GM19035 (cell line): Measurements from ENCODE around the gene DNA2.
A peak's percentile ranks its signal among the peaks of the same experiment; 100 is the strongest.
"Not testable (repeated sequence)": the region's sequence is repeated elsewhere in the genome, so short reads cannot be mapped to it uniquely, and the experiment has no call there.

Experiments
- ATAC-seq: cut with Tn5 transposase; IDR thresholded peaks from one replicate; pipeline ENCODE4 v1.9.1; 2021; ENCODE audit not compliant: unreplicated experiment

Gene DNA2, protein sequence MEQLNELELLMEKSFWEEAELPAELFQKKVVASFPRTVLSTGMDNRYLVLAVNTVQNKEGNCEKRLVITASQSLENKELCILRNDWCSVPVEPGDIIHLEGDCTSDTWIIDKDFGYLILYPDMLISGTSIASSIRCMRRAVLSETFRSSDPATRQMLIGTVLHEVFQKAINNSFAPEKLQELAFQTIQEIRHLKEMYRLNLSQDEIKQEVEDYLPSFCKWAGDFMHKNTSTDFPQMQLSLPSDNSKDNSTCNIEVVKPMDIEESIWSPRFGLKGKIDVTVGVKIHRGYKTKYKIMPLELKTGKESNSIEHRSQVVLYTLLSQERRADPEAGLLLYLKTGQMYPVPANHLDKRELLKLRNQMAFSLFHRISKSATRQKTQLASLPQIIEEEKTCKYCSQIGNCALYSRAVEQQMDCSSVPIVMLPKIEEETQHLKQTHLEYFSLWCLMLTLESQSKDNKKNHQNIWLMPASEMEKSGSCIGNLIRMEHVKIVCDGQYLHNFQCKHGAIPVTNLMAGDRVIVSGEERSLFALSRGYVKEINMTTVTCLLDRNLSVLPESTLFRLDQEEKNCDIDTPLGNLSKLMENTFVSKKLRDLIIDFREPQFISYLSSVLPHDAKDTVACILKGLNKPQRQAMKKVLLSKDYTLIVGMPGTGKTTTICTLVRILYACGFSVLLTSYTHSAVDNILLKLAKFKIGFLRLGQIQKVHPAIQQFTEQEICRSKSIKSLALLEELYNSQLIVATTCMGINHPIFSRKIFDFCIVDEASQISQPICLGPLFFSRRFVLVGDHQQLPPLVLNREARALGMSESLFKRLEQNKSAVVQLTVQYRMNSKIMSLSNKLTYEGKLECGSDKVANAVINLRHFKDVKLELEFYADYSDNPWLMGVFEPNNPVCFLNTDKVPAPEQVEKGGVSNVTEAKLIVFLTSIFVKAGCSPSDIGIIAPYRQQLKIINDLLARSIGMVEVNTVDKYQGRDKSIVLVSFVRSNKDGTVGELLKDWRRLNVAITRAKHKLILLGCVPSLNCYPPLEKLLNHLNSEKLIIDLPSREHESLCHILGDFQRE

GRCh38 chr10:68471586-68472408 is at the start of gene DNA2:
Gene DNA2 (minus strand): TSS chr10:68471973. CDS start chr10:68471864, 109 bp downstream.
- ATAC-seq = peak; percentile 85

GRCh38 chr10:68518609-68519008 is 46.8 kb upstream of the DNA2 start:
- not testable (repeated sequence) for ATAC-seq

DNA sequence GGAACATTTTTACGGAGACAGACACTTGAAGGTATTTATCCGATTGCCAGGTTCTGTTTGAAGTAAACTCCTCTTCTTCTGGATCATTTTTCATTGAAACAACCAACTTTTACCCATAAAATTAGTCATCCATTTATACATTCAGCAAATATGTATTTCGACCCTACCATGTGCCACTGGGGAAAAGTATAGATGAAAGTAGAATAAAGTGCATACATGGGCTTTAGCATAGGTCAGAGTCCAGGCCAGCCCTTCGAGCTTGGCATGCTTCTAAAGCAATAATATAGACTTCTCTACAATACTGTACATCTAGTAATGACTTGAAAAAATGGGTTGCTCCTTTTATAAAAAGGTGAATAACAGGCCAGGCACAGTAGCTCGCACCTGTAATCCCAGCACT is 45.4 kb upstream of the DNA2 start:
- no peak for ATAC-seq

GRCh38 chr10:68516766-68517165 is 45.0 kb upstream of the DNA2 start:
- ATAC-seq = no peak

GRCh38 chr10:68516216-68516615 is 44.4 kb upstream of the DNA2 start:
- not testable (repeated sequence) for ATAC-seq

DNA sequence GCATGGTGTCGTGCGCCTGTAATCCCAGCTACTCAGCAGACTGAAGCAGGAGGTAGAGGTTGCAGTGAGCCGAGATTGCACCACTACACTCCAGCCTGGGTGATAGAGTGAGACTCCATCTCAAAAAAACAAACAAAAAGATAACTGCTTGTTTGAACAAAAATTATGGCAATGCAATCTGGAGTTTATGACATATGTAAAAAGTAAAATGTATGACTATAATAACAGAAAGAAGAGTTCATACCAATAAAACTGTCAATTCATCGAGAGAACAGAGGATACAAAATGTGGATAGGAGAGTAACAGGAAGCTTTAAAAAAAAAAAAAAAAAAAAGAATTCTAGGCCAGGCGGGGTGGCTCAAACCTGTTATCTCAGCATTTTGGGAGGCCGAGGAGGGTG is 36.3 kb upstream of the DNA2 start:
- no peak for ATAC-seq

- ATAC-seq = no peak
These were observed 34.6 kb upstream of the DNA2 start for GRCh38 chr10:68506411-68506810.

- ATAC-seq = no peak
These were observed 31.1 kb upstream of the DNA2 start for GRCh38 chr10:68502846-68503245.

DNA sequence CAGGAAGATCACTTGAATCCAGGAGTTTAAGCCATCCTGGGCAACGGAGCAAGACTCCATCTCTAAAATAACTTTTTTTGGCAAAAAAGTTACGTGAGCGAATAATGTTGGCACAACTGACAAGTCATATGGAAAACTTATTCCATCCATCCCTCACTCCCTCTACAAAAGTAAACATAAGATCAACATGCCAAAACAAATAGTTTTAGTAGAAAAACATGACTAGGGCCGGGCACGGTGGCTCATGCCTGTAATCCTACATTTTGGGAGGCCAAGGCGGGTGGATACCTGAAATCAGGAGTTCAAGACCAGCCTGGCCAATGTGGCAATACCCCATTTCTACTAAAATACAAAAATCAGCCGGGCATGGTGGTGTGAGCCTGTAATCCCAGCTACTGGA is 29.9 kb upstream of the DNA2 start:
- no peak for ATAC-seq

DNA sequence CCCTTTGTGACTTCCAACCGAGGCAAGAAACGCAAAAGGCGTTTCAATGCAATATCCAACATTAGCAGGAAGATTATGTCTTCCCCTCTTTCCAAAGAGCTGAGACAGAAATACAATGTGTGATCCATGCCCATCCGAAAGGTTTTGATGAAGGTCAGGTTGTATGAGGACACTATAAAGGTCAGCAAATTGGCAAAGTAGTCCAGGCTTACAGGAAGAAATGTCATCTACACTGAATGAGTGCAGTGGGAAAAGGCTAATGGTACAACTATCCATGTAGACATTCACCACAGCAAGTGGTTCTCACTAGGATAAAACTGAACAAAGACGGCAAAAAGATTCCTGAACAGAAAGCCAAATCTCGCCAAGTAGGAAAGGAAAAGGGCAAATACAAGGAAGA is 27.8 kb upstream of the DNA2 start:
- no peak for ATAC-seq

DNA sequence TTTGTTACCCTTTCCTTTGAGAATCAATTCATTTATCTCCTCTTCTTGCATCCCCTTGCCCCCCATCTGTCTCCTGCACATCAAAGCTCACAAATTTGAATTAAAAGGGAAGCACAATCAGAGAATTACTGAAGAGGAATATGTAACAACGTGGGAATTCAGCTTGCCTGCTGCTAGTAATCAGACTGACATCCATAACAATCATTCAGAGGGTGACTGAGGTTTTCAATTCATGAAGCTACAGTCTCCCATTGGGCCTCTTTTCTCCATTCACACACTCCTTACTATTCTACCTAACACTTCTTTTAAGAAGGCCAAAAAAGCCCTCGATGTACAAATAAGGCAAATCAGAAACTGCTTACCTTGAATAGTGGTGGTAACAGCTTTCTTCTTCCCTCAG is 24.3 kb upstream of the DNA2 start:
- no peak for ATAC-seq

DNA sequence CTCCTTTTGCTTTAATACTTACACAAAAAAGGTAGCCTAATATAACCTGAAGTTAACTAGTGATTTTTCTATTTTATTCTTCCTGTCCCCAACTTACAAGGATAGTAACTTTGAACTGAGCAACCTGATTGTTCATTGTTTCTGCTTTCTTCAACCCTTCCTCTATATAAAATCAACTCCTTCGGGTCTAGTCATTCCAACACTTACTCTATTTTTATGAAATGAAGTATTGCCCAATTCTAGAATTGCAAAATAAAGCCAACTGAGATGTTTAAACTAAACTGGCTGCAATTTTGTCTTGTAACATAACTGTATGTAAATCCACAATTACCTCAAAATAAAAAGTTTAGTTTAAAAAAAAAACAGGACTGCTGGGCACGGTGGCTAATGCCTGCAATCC is 20.3 kb upstream of the DNA2 start:
- ATAC-seq = no peak

- ATAC-seq = no peak
These were observed 18.1 kb upstream of the DNA2 start for GRCh38 chr10:68489919-68490318.

GRCh38 chr10:68474021-68474420 is 2.2 kb upstream of the DNA2 start:
- no peak for ATAC-seq

DNA sequence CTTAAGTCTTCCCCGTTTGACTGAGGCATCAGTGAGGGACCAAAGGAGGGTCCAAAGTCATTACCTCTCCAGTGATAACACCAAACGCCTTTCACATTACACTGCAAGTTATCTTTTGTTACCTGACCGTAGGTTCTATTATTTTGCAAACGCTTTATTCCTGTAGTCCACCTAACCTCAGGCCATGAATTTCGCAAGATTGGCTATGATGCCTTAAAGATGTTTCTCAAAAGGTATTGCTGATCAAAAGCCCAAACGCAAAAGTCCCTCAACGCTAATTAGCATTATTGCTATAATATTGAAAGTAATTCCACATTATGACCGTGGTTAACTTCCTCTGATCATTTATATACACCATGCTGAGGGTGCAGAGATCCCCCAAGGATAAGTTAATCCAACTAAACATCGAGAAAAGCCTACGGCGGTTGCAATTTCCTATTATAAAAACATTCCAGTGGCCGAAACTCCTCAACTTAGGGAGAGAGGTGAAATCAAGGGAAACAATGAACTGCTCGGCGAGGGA is 649 bp downstream of the DNA2 start:
- ATAC-seq = peak; percentile 14

DNA sequence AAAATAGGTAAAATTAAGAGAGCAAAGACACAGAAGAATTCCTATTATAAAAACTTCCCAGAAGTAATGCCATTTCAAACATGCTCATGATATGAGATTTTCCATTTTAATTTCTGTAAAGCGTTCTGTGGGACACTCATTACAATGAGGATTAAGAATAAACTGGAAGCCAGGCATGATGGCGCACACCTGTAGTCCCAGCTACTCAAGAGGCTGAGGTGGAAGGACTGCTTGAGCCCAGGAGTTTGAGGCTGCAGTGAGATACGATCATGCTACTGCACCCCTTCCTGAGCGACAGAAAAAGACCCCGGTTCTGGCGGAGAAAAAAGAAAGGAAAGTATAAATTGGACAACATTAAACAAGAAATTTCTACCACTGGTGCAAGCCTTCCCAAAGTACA is 1.5 kb downstream of the DNA2 start:
- no peak for ATAC-seq

- ATAC-seq = no peak
These were observed 1.9 kb downstream of the DNA2 start for GRCh38 chr10:68469838-68470237.

DNA sequence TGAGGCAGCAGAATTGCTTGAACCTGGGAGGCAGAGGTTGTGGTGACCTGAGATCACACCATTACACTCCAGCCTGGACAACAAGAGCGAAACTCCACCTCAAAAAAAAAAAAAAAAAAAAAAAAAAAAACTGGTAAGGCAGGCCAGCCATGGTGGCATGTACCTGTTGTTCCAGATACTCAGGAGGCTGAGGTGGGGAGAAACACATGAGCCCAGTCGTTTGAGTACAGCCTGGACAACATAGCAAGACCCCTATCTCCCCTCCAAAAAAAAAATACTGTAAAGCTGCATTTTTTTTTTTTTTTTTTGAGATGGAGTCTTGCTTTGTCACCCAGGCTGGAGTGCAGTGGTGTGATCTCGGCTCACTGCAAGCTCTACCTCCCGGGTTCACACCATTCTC is 7.0 kb downstream of the DNA2 start:
- ATAC-seq = not testable (repeated sequence)

GRCh38 chr10:68463365-68464093 is 8.2 kb downstream of the DNA2 start:
- ATAC-seq = no peak

GRCh38 chr10:68462536-68462935 is 9.2 kb downstream of the DNA2 start:
- no peak for ATAC-seq
